IMR-90 (cell line): ENCODE results near the gene TMEM170A. TPM values are rescaled to one million over a fixed set of nuclear protein-coding genes. Genes with fewer than 3 reads are reported as not detected.

Experiments used
- ATAC-seq: fragments of 200-7000 bp; cut with Tn5 transposase; 2 replicates; pipeline ENCODE4 v1.9.1; 2020; ENCODE audit warnings: low read depth, mild to moderate bottlenecking, moderate library complexity
- BruUV-seq: library from RNA; stranded (reverse); fragments of 400-500 nt; replicated peaks from 2 replicates; lab custom pipeline; 2021; lab: Mats Ljungman, UMichigan
- CTCF ChIA-PET: fragments of 300-600 bp; formaldehyde crosslinking; extraction: SDS; loops from one replicate; lab custom pipeline; 2021; ENCODE audit warnings: antibody characterized with exemption; lab: Yijun Ruan, JAX
- POLR2A ChIA-PET: fragments of 300-600 bp; sonication (Branson Sonifier 250); formaldehyde crosslinking; loops from one replicate; lab custom pipeline; 2022; ENCODE audit warnings: antibody characterized with exemption; ENCODE audit not compliant: unreplicated experiment; lab: Charles Lee
- DNase-seq: peaks from one replicate; pipeline ENCODE4 v3.0.0; 2013
- H2AFZ ChIP-seq: replicated peaks from 2 replicates; pipeline ENCODE3; 2013; ENCODE audit warnings: low read length, mild to moderate bottlenecking; ENCODE audit not compliant: poor library complexity
- H2AK5ac ChIP-seq: 2 replicates; pipeline ENCODE4 v1.6.1; 2013; ENCODE audit warnings: low read depth, low read length, inconsistent platforms
- H2AK9ac ChIP-seq: replicated peaks from 2 replicates; pipeline ENCODE3; 2013; ENCODE audit warnings: mild to moderate bottlenecking, low read depth, low read length, moderate library complexity; ENCODE audit not compliant: poor library complexity
- H2BK120ac ChIP-seq: 2 replicates; pipeline ENCODE4 v1.6.1; 2013; ENCODE audit warnings: low read depth, low read length, inconsistent platforms
- H2BK15ac ChIP-seq: 3 replicates; pipeline ENCODE4 v1.6.1; 2013; ENCODE audit warnings: low read depth, low read length, inconsistent platforms
- H2BK20ac ChIP-seq: 2 replicates; pipeline ENCODE4 v1.6.1; 2013; ENCODE audit warnings: low read depth, mild to moderate bottlenecking, inconsistent platforms, low read length, moderate library complexity
- H2BK5ac ChIP-seq: 2 replicates; pipeline ENCODE4 v1.6.1; 2013; ENCODE audit warnings: mild to moderate bottlenecking, low read depth, low read length, inconsistent platforms; ENCODE audit not compliant: poor library complexity, severe bottlenecking
- H3K14ac ChIP-seq: replicated peaks from 2 replicates; pipeline ENCODE4 v1.6.1; 2013; ENCODE audit warnings: low read depth, low read length, inconsistent platforms
- H3K18ac ChIP-seq: 2 replicates; pipeline ENCODE4 v1.6.1; 2013; ENCODE audit warnings: low read depth, low read length, control low read depth
- H3K23ac ChIP-seq: 2 replicates; pipeline ENCODE4 v1.6.1; 2013; ENCODE audit warnings: low read depth, low read length, inconsistent platforms
- H3K27ac ChIP-seq: 2 replicates; pipeline ENCODE4 v1.5.1; 2013; ENCODE audit warnings: mild to moderate bottlenecking, control low read depth, low read length; ENCODE audit not compliant: insufficient read depth
- H3K27me3 ChIP-seq: 2 replicates; pipeline ENCODE4 v1.6.1; 2013; ENCODE audit warnings: low read length; ENCODE audit not compliant: control insufficient read depth, insufficient read depth
- H3K36me3 ChIP-seq: 2 replicates; pipeline ENCODE4 v1.6.1; 2013; ENCODE audit warnings: low read length, mixed read lengths; ENCODE audit not compliant: control insufficient read depth, insufficient read depth
- H3K4ac ChIP-seq: 2 replicates; pipeline ENCODE4 v1.6.1; 2013; ENCODE audit warnings: low read depth, low read length, inconsistent platforms
- H3K4me1 ChIP-seq: 2 replicates; pipeline ENCODE4 v1.6.1; 2013; ENCODE audit warnings: low read length, mixed read lengths; ENCODE audit not compliant: control insufficient read depth, insufficient read depth
- H3K4me2 ChIP-seq: 2 replicates; pipeline ENCODE4 v1.6.1; 2013; ENCODE audit warnings: low read depth, mild to moderate bottlenecking, control low read depth, low read length, moderate library complexity
- H3K4me3 ChIP-seq: 2 replicates; pipeline ENCODE4 v1.5.1; 2013; ENCODE audit warnings: low read depth, mild to moderate bottlenecking, control low read depth, low read length, moderate library complexity; ENCODE audit not compliant: insufficient read depth
- H3K56ac ChIP-seq: 2 replicates; pipeline ENCODE4 v1.6.1; 2013; ENCODE audit warnings: low read length, inconsistent platforms; ENCODE audit not compliant: insufficient read depth; ENCODE audit errors: extremely low read depth
- H3K79me1 ChIP-seq, 2 experiments: 2 replicates each; pipeline ENCODE4 v1.6.1; 2013; ENCODE audit warnings: low read length in 2 of 2, inconsistent platforms in 1 of 2, low read depth in 1 of 2
- H3K9ac ChIP-seq: 2 replicates; pipeline ENCODE4 v1.6.1; 2013; ENCODE audit warnings: low read depth, low read length, control low read depth
- H3K9me1 ChIP-seq: 2 replicates; pipeline ENCODE4 v1.6.1; 2013; ENCODE audit warnings: low read length, inconsistent platforms; ENCODE audit not compliant: insufficient read depth
- H3K9me3 ChIP-seq: 2 replicates; pipeline ENCODE4 v1.6.1; 2013; ENCODE audit warnings: low read length; ENCODE audit not compliant: control insufficient read depth, insufficient read depth
- H4K20me1 ChIP-seq: 2 replicates; pipeline ENCODE4 v1.6.1; 2013; ENCODE audit warnings: low read length, inconsistent platforms; ENCODE audit not compliant: insufficient read depth
- H4K5ac ChIP-seq: 2 replicates; pipeline ENCODE4 v1.6.1; 2013; ENCODE audit warnings: mild to moderate bottlenecking, low read depth, low read length, control low read depth
- H4K8ac ChIP-seq, 2 experiments: 2 replicates each; pipeline ENCODE4 v1.6.1; 2013; ENCODE audit warnings: low read depth in 2 of 2, low read length in 2 of 2, control low read depth in 1 of 2, inconsistent platforms in 1 of 2
- H4K91ac ChIP-seq: 2 replicates; pipeline ENCODE4 v1.6.1; 2013; ENCODE audit warnings: low read depth, low read length, inconsistent platforms; ENCODE audit not compliant: insufficient read depth
- CEBPB ChIP-seq: IDR thresholded peaks from 2 replicates; pipeline ENCODE4 v1.6.1; 2012; ENCODE audit warnings: low read depth, low read length, improper control_type of control experiment
- MAFK ChIP-seq: IDR thresholded peaks from 2 replicates; pipeline ENCODE4 v1.6.1; 2012; ENCODE audit warnings: low read depth, low read length, improper control_type of control experiment
- WGBS, 2 experiments: methylation state at CpG; one replicate each; pipeline versions ENCODE4 v1.1.5 to v1.1.7; 2013; ENCODE audit warnings: missing lambda C conversion rate in 2 of 2; ENCODE audit not compliant: insufficient read length in 1 of 2; ENCODE audit errors: extremely low coverage in 2 of 2; 5-methylcytosine and 5-hydroxymethylcytosine counted together
- dilution Hi-C: fragments of 300-500 bp; cut with HindIII; formaldehyde crosslinking; loops from one replicate; pipeline ENCODE4 v1.14.3; 2018; ENCODE audit warnings: low sequenced_read_pairs; ENCODE audit not compliant: unreplicated experiment
- in situ Hi-C: fragments of 300-500 bp; cut with MboI; formaldehyde crosslinking; loops from 3 replicates; pipeline ENCODE4 v1.14.3; 2019; ENCODE audit warnings: low sequenced_read_pairs, inconsistent platforms, mixed read lengths
- intact Hi-C: fragments of 100-400 bp; cut with micrococcal nuclease; formaldehyde crosslinking; loops from 2 replicates; pipeline ENCODE4 v1.10.0; 2022
- polyA plus RNA-seq, 3 experiments: library from polyadenylated mRNA; depleted of rRNA; stranded (reverse); fragments of >200 nt; gene quantifications; 2 replicates each; pipeline ENCODE4 v1.2.3, GENCODE V29; 2012; ENCODE audit warnings: low replicate concordance in 1 of 3
- total RNA-seq: library from RNA; depleted of rRNA; stranded (reverse); fragments of >200 nt; gene quantifications from 2 replicates; pipeline ENCODE4 v1.2.3, GENCODE V29; 2012

The TMEM170A gene
- total and polyA plus RNA-seq, 2 of the 4 experiments (the other 2 are of a cell fraction) = 7.3 to 10.9 TPM

DNA sequence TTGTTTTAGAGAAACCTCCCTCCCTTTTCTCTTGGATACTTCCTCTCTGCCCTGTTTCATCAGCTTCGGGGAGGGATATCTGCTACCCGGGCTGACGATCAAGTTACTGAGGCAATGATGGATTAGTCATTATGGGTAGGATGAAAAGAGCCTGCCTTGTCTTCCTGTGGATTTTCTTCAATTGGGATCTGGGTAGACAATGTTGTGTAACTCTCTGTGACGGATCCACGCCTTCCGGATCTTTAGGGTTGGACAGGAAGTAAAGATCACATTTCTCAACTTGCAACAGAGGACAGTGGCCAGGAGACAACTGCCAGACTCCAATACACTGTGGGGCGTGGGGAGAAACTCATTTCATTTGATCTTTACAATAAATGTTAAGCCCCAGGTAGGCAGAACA lies 42.1 kb upstream of the TMEM170A start:
- no peak overlapping the region for H3K18ac ChIP-seq
- TF ChIP-seq CEBPB (peak; percentile 78), MAFK (no peak)
- H4K20me1 ChIP-seq = no peaks in the 10 kb centered on the region
- no peak overlapping the region for H4K5ac ChIP-seq
- H3K27me3 ChIP-seq = peaks cover 1% of the 10 kb centered on the region; the same call in 1 of the 2 replicates
- ATAC-seq (peak; percentile 58), DNase-seq (peak; percentile 59)
- POLR2A ChIA-PET = interaction anchor here (0.6 kb wide), 1 partner anchor 10 kb away, joined by 4 read pairs; no protein-coding TSS in a partner anchor
- in situ Hi-C loops = no loop called here
- H2AFZ ChIP-seq = peak overlapping the region; percentile 2
- no peak overlapping the region for H2BK120ac ChIP-seq
- no peak overlapping the region for H2AK5ac ChIP-seq
- no peak overlapping the region for H2BK20ac ChIP-seq
- no TSS peak for BruUV-seq
- intact Hi-C loops = no loop called here
- no peak overlapping the region; the same call in 1 of the 2 replicates for H3K14ac ChIP-seq
- CTCF ChIA-PET = interaction anchor here (0.6 to 1.2 kb wide), 3 partner anchors 11 to 170 kb away, joined by 3 read pairs; no protein-coding TSS in a partner anchor
- no peak overlapping the region for H4K91ac ChIP-seq
- no peak overlapping the region for H2AK9ac ChIP-seq
- H3K36me3 ChIP-seq = no peaks in the 10 kb centered on the region
- no peak overlapping the region for H3K27ac ChIP-seq
- H3K4me2 ChIP-seq = no peak overlapping the region
- no CpG with 5 or more reads among the region's 7 CpGs for WGBS, 2 experiments
- no peak overlapping the region for H3K56ac ChIP-seq
- no peaks in the 10 kb centered on the region; the same call in 1 of the 2 replicates for H3K4me1 ChIP-seq
- H2BK5ac ChIP-seq = no peak overlapping the region
- H4K8ac ChIP-seq = peak overlapping the region; percentile 0 to 61; a peak in 3 of 4 replicates
- no peak overlapping the region for H3K9ac ChIP-seq
- H3K23ac ChIP-seq = no peak overlapping the region
- H3K4ac ChIP-seq = 0 out of 2 replicates have a peak overlapping the region, but pooled peaks have one; percentile 12
- dilution Hi-C loops = no loop called here
- H3K9me1 ChIP-seq = no peaks in the 10 kb centered on the region; the same call in 1 of the 2 replicates
- H3K4me3 ChIP-seq = no peak overlapping the region
- no peaks in the 10 kb centered on the region for H3K9me3 ChIP-seq
- no peaks in the 10 kb centered on the region for H3K79me1 ChIP-seq
- H2BK15ac ChIP-seq = no peak overlapping the region
